Measurements from ENCODE around the gene TRIM44. TPM values are rescaled to one million over a fixed set of nuclear protein-coding genes. Genes with fewer than 3 reads are reported as not detected.

TRIM44 gene
- total RNA-seq, 1 donor from 2014 or later, result 6.1 TPM

DNA sequence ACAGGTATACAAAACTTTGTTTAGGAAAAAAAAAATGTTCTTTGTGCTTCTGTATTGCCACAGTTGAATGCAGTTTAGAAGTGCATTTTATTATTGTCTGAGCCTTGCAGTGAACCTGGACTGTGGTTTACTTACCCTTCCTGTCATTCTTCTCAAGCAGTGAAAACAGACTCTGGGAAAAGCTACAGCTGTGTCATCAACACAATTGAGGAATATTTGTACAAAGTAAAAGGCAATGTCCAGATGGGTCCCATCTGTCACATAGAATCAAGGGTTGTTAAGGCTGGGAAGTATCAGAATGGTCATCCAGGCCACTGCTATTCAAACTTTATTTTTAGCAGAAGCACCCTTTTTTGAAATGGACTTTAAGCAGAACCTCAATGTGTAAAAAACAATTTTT lies 73.3 kb downstream of the TRIM44 start:
- H3K36me3 ChIP-seq, result peaks cover 4 to 31% of the 10 kb centered on the region in 2 donors
- no peak overlapping the region for H3K4me3 ChIP-seq
- no peak overlapping the region for H3K27ac ChIP-seq
- no peaks in the 10 kb centered on the region for H3K4me1 ChIP-seq
- TF ChIP-seq, protein P1, sequence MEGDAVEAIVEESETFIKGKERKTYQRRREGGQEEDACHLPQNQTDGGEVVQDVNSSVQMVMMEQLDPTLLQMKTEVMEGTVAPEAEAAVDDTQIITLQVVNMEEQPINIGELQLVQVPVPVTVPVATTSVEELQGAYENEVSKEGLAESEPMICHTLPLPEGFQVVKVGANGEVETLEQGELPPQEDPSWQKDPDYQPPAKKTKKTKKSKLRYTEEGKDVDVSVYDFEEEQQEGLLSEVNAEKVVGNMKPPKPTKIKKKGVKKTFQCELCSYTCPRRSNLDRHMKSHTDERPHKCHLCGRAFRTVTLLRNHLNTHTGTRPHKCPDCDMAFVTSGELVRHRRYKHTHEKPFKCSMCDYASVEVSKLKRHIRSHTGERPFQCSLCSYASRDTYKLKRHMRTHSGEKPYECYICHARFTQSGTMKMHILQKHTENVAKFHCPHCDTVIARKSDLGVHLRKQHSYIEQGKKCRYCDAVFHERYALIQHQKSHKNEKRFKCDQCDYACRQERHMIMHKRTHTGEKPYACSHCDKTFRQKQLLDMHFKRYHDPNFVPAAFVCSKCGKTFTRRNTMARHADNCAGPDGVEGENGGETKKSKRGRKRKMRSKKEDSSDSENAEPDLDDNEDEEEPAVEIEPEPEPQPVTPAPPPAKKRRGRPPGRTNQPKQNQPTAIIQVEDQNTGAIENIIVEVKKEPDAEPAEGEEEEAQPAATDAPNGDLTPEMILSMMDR (IDR thresholded peaks at IDR 0.05), result no peak
- no peaks in the 10 kb centered on the region for H3K9me3 ChIP-seq
- no peaks in the 10 kb centered on the region for H3K27me3 ChIP-seq
- intact Hi-C loops (cut with DNase I), result no loop called here
- DNase-seq (ENCODE audit: low spot score in 2 of 2), result no peak

- intact Hi-C loops (cut with DNase I), result no loop called here
- Histone ChIP-seq H3K9me3 (no peaks in the 10 kb centered on the region), H3K4me1 (no peaks in the 10 kb centered on the region), H3K36me3 (peaks cover 4 to 31% of the 10 kb centered on the region in 2 donors), H3K27ac (no peak overlapping the region), H3K4me3 (no peak overlapping the region), H3K27me3 (no peaks in the 10 kb centered on the region)
- TF ChIP-seq, protein P1 (IDR thresholded peaks at IDR 0.05), result no peak
- no peak for DNase-seq (ENCODE audit: low spot score in 2 of 2)
Observed at GRCh38 chr11:35736952-35737351, 74.4 kb downstream of the TRIM44 start.

DNA sequence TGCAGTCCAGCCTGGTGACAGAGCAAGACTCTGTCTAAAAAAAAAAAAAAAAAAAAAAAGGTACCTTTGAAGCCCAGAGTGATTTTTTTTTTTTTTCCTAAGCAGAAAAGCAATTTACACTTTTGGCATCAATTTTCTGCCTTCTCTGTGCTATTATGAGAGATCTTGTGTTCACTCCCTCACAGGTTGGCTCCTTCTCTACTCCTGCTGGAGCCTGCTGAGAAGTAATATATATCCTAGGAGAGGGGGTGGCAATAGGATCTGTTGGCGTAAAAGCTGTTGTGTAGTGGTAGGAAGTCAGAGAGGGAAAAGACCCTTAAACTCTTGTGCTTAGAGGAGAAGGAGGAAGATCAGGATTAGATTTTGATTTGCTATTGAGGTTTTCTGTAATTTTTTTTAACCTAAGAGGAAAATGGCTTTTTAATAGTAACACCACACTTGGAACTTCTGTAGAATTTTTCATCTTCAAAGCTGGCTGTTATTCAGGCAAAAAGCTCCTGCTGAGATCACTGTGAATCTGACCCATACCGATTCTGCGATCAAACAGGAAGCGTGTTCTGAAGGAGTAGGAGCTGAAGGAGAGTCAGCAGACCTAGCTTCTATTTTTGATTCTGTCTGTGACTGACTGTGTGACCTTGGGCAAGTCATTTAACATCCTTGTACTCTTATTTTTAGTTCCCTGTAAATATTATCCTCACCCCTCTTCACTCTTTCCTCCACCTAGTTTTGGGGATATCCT lies 77.7 kb downstream of the TRIM44 start:
- no peak overlapping the region for H3K27ac ChIP-seq
- no peak overlapping the region for H3K4me3 ChIP-seq
- TF ChIP-seq, protein P1 (IDR thresholded peaks at IDR 0.05), result no peak
- H3K36me3 ChIP-seq, result peaks cover 4 to 31% of the 10 kb centered on the region in 2 donors
- DNase-seq (ENCODE audit: low spot score in 2 of 2), result no peak
- intact Hi-C loops (cut with DNase I), result no loop called here
- no peaks in the 10 kb centered on the region for H3K9me3 ChIP-seq
- no peaks in the 10 kb centered on the region for H3K4me1 ChIP-seq
- H3K27me3 ChIP-seq, result no peaks in the 10 kb centered on the region

GRCh38 chr11:35742707-35743454 lies 80.3 kb downstream of the TRIM44 start:
- intact Hi-C loops (cut with DNase I), result no loop called here
- Histone ChIP-seq H3K27ac (no peak overlapping the region), H3K4me3 (no peak overlapping the region), H3K9me3 (no peaks in the 10 kb centered on the region), H3K27me3 (no peaks in the 10 kb centered on the region), H3K36me3 (peaks cover 0 to 6% of the 10 kb centered on the region in 2 donors), H3K4me1 (no peaks in the 10 kb centered on the region)
- TF ChIP-seq, protein P1 (IDR thresholded peaks at IDR 0.05), result no peak
- no peak for DNase-seq (ENCODE audit: low spot score in 2 of 2)

GRCh38 chr11:35746356-35747153 lies 84.0 kb downstream of the TRIM44 start:
- no peaks in the 10 kb centered on the region for H3K27me3 ChIP-seq
- no peaks in the 10 kb centered on the region for H3K36me3 ChIP-seq
- H3K4me3 ChIP-seq, result no peak overlapping the region
- no peaks in the 10 kb centered on the region for H3K9me3 ChIP-seq
- no peak overlapping the region for H3K27ac ChIP-seq
- TF ChIP-seq, protein P1 (IDR thresholded peaks at IDR 0.05), result no peak
- H3K4me1 ChIP-seq, result no peaks in the 10 kb centered on the region
- DNase-seq (ENCODE audit: low spot score in 2 of 2), result no peak
- intact Hi-C loops (cut with DNase I), result no loop called here
